Endothelial cell (in vitro differentiated cells): ENCODE results near the gene SNUPN. TPM values are rescaled to one million over a fixed set of nuclear protein-coding genes. Genes with fewer than 3 reads are reported as not detected.
"Not testable (repeated sequence)": the region's sequence is repeated elsewhere in the genome, so short reads cannot be mapped to it uniquely, and the experiment has no call there.

Experiments
- DNase-seq: peaks from one replicate; pipeline ENCODE4 v3.0.0; 2021; ENCODE audit warnings: low spot score
- H3K27ac Mint-ChIP-seq: one replicate; pipeline ENCODE4 v1.8.0; 2021; ENCODE audit warnings: mixed read lengths, inconsistent platforms; ENCODE audit not compliant: unreplicated experiment
- H3K27me3 Mint-ChIP-seq: one replicate; pipeline ENCODE4 v1.8.0; 2021; ENCODE audit warnings: mild to moderate bottlenecking, moderate library complexity, mixed read lengths, inconsistent platforms; ENCODE audit not compliant: unreplicated experiment
- H3K36me3 Mint-ChIP-seq: one replicate; pipeline ENCODE4 v1.8.0; 2021; ENCODE audit warnings: mild to moderate bottlenecking, low read depth, mixed read lengths, inconsistent platforms; ENCODE audit not compliant: unreplicated experiment
- H3K4me1 Mint-ChIP-seq: one replicate; pipeline ENCODE4 v1.8.0; 2021; ENCODE audit warnings: mild to moderate bottlenecking, mixed read lengths, inconsistent platforms; ENCODE audit not compliant: unreplicated experiment
- H3K4me3 Mint-ChIP-seq: one replicate; pipeline ENCODE4 v1.8.0; 2021; ENCODE audit warnings: mild to moderate bottlenecking, mixed read lengths, inconsistent platforms; ENCODE audit not compliant: unreplicated experiment
- H3K9me3 Mint-ChIP-seq: one replicate; pipeline ENCODE4 v1.8.0; 2021; ENCODE audit warnings: mixed read lengths, inconsistent platforms; ENCODE audit not compliant: unreplicated experiment
- CTCF ChIP-seq: fragments of 200-600 bp; sonication (generic); IDR thresholded peaks from one replicate; pipeline ENCODE4 v1.5.0; 2021; ENCODE audit warnings: antibody characterized with exemption; ENCODE audit not compliant: unreplicated experiment
- total RNA-seq: library from RNA; stranded (reverse); fragmentation: NEBNext Ultra II Directional; extraction: Animal tissue kit (Norgen Biotek cat#: 25700); gene quantifications from one replicate; pipeline ENCODE4 v1.2.1, GENCODE V29; 2021; ENCODE audit not compliant: unreplicated experiment

Gene SNUPN
- total RNA-seq, 1 donor from 2014 or later = 16.5 TPM

- peaks cover 2% of the 10 kb centered on the region for H3K4me1 Mint-ChIP-seq
- no peak for DNase-seq
- peaks cover 20% of the 10 kb centered on the region for H3K36me3 Mint-ChIP-seq
- no peaks in the 10 kb centered on the region for H3K9me3 Mint-ChIP-seq
- no peak for TF ChIP-seq CTCF
- H3K27ac Mint-ChIP-seq = no peak overlapping the region
- peak overlapping the region; percentile 14 for H3K4me3 Mint-ChIP-seq
- H3K27me3 Mint-ChIP-seq = no peaks in the 10 kb centered on the region
Observed at GRCh38 chr15:75591655-75592364, 33.7 kb downstream of the SNUPN start.

- DNase-seq = no peak
- TF ChIP-seq CTCF = no peak
Observed at GRCh38 chr15:75590239-75590638, 35.3 kb downstream of the SNUPN start.

GRCh38 chr15:75589071-75589470 lies 36.5 kb downstream of the SNUPN start:
- Mint-ChIP-seq H3K4me1 (no peaks in the 10 kb centered on the region), H3K27me3 (no peaks in the 10 kb centered on the region), H3K27ac (no peak overlapping the region), H3K36me3 (peaks cover 4% of the 10 kb centered on the region), H3K4me3 (no peak overlapping the region), H3K9me3 (no peaks in the 10 kb centered on the region)
- no peak for TF ChIP-seq CTCF
- no peak for DNase-seq

More at GRCh38 chr15:75590239-75590638, 35.3 kb downstream of the SNUPN start:
- Mint-ChIP-seq H3K4me3 (no peak overlapping the region), H3K4me1 (no peaks in the 10 kb centered on the region), H3K36me3 (peaks cover 7% of the 10 kb centered on the region), H3K27ac (no peak overlapping the region), H3K9me3 (no peaks in the 10 kb centered on the region), H3K27me3 (no peaks in the 10 kb centered on the region)

GRCh38 chr15:75586422-75586821 lies 39.1 kb downstream of the SNUPN start:
- H3K27ac Mint-ChIP-seq, H3K4me3 Mint-ChIP-seq, H3K9me3 Mint-ChIP-seq, H3K36me3 Mint-ChIP-seq, DNase-seq, H3K27me3 Mint-ChIP-seq, H3K4me1 Mint-ChIP-seq: not testable (repeated sequence)

- H3K4me3 Mint-ChIP-seq = no peak overlapping the region
- peaks cover 5% of the 10 kb centered on the region for H3K4me1 Mint-ChIP-seq
- H3K27ac Mint-ChIP-seq = no peak overlapping the region
- H3K27me3 Mint-ChIP-seq = peaks cover 2% of the 10 kb centered on the region
- no peaks in the 10 kb centered on the region for H3K36me3 Mint-ChIP-seq
- TF ChIP-seq CTCF = no peak
- no peaks in the 10 kb centered on the region for H3K9me3 Mint-ChIP-seq
- no peak for DNase-seq
Observed at GRCh38 chr15:75584121-75584520, 41.4 kb downstream of the SNUPN start.
